ENCODE results near the gene PCDH9.

PCDH9 gene

DNA sequence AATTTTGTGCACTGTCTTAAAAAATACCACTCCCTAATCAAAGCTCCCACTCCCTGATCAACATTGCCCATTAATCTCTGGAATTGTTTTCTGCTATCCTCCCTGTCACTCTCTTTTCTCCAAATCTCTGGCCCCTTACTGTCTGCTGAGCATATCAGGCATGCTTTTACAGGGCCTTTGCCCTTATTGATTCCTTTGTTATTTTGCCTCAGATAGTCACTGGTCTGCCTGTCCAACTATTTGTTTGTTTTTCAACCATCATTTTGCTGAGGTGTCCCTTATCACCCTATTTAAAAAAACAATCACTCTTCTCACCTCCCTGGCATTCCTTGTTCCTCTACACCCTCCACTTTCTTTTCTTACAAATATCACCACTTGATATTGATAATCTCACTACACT is 153.0 kb downstream of the PCDH9 start:
- no peak for TF ChIP-seq CTCF (IDR thresholded peaks at IDR 0.05; ENCODE audit: borderline replicate concordance, insufficient read depth, low read depth, low read length)

DNA sequence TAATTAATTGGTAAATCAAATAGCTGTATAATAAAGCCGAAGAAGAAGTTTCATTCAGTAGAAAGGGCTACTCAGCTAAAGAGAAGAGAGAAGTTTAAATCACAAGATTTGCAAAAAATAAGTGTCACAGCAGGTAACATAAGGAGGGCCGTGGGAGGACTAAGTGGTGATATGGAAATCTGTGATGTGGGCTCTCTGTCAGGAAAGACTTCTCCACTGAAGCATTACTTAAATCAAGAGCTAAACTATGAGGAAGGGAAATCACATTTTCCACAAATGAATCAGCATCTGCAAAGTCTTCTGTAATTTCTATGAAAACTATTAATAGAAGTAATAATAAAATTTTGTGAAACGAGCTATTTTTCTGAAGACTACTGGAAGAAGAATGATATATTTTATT is 153.8 kb downstream of the PCDH9 start:
- no peak for TF ChIP-seq CTCF (IDR thresholded peaks at IDR 0.05; ENCODE audit: borderline replicate concordance, insufficient read depth, low read depth, low read length)
- H3K4me3 ChIP-seq (ENCODE audit: low read depth, low read length): no peak overlapping the region

More for the DNA sequence above, 153.0 kb downstream of the PCDH9 start:
- H3K4me3 ChIP-seq (ENCODE audit: low read depth, low read length): no peak overlapping the region

DNA sequence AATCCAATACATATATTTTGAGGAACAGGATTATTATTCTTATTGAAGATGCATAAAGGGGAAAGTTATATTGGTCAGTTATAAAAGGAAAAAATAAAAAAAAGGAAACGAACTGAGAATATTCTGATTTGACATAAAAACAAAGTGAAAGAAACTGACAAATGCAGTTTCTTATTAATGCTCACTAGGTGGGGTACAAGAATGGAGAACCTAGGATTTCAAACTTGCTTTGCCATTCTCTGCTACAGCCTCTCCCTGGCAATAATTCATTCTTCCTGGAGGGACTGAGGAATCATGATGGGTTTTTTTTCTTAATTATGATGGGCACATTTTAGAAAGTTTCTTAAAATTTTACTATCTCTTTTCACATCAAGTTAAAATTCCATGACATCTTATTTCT is 154.9 kb downstream of the PCDH9 start:
- no peak for TF ChIP-seq CTCF (IDR thresholded peaks at IDR 0.05; ENCODE audit: borderline replicate concordance, insufficient read depth, low read depth, low read length)
- H3K4me3 ChIP-seq (ENCODE audit: low read depth, low read length): no peak overlapping the region

DNA sequence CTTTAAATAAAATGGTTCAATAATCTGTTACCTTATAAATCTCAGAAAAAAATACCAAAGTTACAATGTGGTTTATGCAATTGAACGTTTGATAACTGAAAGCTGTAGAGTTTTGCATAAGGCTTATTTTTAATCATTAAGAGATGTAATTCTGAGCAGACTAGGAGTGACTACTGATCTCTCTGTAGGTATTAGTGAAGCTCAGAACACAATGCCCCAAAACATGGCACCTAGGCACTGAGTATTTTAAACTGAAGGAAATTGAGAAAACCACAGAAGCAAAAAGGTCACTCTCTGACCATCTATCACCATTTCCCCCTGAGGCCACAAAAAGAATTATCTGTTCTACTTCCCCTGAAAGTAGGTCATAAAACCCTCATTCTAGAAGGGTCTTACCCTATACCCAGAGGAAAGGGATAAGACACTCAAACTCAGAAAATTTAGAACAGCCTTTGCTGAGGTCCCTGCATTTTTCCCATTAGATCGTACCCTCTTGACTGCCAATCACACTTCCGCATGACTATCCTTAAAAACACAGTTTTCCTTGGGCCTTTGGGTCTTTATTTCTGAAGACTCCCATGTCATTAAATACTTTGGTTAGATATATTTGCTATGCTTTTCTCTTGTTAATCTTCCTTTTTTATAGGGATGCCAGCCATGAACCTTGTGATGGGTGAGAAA is 158.1 kb downstream of the PCDH9 start:
- TF ChIP-seq CTCF (IDR thresholded peaks at IDR 0.05; ENCODE audit: borderline replicate concordance, insufficient read depth, low read depth, low read length): no peak
- no peak overlapping the region for H3K4me3 ChIP-seq (ENCODE audit: low read depth, low read length)

DNA sequence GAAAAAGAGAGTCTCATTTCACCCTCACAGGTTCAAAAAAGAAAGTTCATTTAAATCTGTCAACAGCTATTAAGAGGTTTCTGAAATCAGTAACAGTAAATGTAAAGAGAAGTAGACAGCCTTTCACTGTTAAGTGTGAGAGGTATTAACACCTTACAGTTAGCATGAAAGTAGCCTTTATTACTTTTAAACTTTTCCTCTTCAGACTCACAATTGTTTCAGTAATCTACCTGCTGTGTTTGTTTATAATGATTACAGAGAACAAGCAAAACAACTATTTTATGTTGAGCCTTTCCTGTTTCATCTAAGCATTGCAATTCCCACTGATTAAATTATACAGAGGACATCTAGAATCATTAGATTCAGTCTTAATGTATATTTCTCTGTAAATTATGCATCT is 159.8 kb downstream of the PCDH9 start:
- no peak for TF ChIP-seq CTCF (IDR thresholded peaks at IDR 0.05; ENCODE audit: borderline replicate concordance, insufficient read depth, low read depth, low read length)
- H3K4me3 ChIP-seq (ENCODE audit: low read depth, low read length): no peak overlapping the region

DNA sequence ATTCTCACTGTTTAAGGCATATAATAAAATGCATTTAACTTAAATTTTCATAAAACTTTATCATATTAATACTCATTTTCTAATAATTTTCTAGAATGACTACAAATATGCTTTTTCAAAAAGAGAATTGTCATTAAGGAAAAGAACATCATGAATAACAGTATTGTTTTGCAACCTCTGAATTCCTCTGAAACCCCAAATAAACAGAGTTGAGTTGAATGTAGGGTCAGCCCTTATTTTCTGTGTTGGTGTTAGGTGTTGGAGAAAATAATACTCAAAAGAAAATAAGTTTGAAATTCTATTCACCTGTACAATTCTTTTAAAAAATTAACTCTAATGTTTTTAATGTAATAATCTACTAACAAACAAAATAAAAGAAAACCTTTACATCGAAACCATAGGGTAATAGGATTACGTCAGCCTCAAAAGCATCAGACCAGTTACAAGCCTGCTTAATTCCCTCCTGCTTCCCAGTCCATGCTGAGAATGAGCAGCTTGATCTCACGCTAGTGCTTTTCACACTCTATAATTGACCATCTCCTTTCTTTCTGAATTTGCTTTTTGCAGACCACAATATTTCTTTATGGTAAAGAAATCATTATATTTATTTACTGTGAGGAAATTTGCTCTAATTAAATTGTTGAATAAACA is 160.9 kb downstream of the PCDH9 start:
- TF ChIP-seq CTCF (IDR thresholded peaks at IDR 0.05; ENCODE audit: borderline replicate concordance, insufficient read depth, low read depth, low read length): no peak

GRCh38 chr13:67064920-67065319 is 165.2 kb downstream of the PCDH9 start:
- TF ChIP-seq CTCF (IDR thresholded peaks at IDR 0.05; ENCODE audit: borderline replicate concordance, insufficient read depth, low read depth, low read length): no peak
- H3K4me3 ChIP-seq (ENCODE audit: low read depth, low read length): no peak overlapping the region

More for the DNA sequence above, 160.9 kb downstream of the PCDH9 start:
- H3K4me3 ChIP-seq (ENCODE audit: low read depth, low read length): no peak overlapping the region
